Measurements from ENCODE around the gene TBK1. TPM values are rescaled to one million over a fixed set of nuclear protein-coding genes. Genes with fewer than 3 reads are reported as not detected.
"Not testable (repeated sequence)": the region's sequence is repeated elsewhere in the genome, so short reads cannot be mapped to it uniquely, and the experiment has no call there.

TBK1 gene
- total RNA-seq, 2 experiments from 2014 or later, result 22.7 to 29.5 TPM

GRCh38 chr12:64534672-64535199, 82.8 kb downstream of the TBK1 start:
- H3K4me3 ChIP-seq (ENCODE audit: low read depth, low read length, poor library complexity, severe bottlenecking), result no peak overlapping the region
- TF ChIP-seq CTCF (conservative IDR thresholded peaks at IDR 0.05; ENCODE audit: low read length) (no peak), EZH2phosphoT487 (IDR thresholded peaks at IDR 0.05; ENCODE audit: borderline replicate concordance, low read depth, low read length) (no peak)
- no peaks in the 10 kb centered on the region for H3K4me1 ChIP-seq (ENCODE audit: insufficient read depth, low read length, poor library complexity, severe bottlenecking)
- H2AFZ ChIP-seq (ENCODE audit: low read length), result no peak overlapping the region
- no peaks in the 10 kb centered on the region for H3K9me2 ChIP-seq (ENCODE audit: insufficient read depth, low read length)
- no peak overlapping the region for H3K27ac ChIP-seq (ENCODE audit: low read depth, low read length, poor library complexity, severe bottlenecking)
- intact Hi-C loops (cut with micrococcal nuclease; ENCODE audit: unreplicated experiment), result no loop called here
- no peaks in the 10 kb centered on the region for H4K20me1 ChIP-seq (ENCODE audit: insufficient read depth, low read length)
- no peaks in the 10 kb centered on the region for H3K36me3 ChIP-seq (ENCODE audit: insufficient read depth, low read length)
- H3K9me3 ChIP-seq (ENCODE audit: low read length), result no peaks in the 10 kb centered on the region
- no peak overlapping the region for H3K4me2 ChIP-seq (ENCODE audit: low read length)
- ChIA-PET POLR2A (interaction anchor here (0.8 kb wide), 1 partner anchor 10 kb away, joined by 4 read pairs; no protein-coding TSS in a partner anchor), CTCF (ENCODE audit: unreplicated experiment) (interaction anchor here (1.0 kb wide), 1 partner anchor 10 kb away, joined by 3 read pairs; no protein-coding TSS in a partner anchor)
- no peak for DNase-seq (ENCODE audit: low spot score)
- no TSS peak for BruUV-seq (replicated peaks)
- H3K79me2 ChIP-seq (ENCODE audit: insufficient read depth, low read depth, low read length), result no peaks in the 10 kb centered on the region

- H3K27ac ChIP-seq (ENCODE audit: low read depth, low read length, poor library complexity, severe bottlenecking), result no peak overlapping the region
- TF ChIP-seq EZH2phosphoT487 (IDR thresholded peaks at IDR 0.05; ENCODE audit: borderline replicate concordance, low read depth, low read length) (no peak), CTCF (conservative IDR thresholded peaks at IDR 0.05; ENCODE audit: low read length) (no peak)
- H4K20me1 ChIP-seq (ENCODE audit: insufficient read depth, low read length), result no peaks in the 10 kb centered on the region
- no peak overlapping the region for H3K4me2 ChIP-seq (ENCODE audit: low read length)
- no TSS peak for BruUV-seq (replicated peaks)
- no peaks in the 10 kb centered on the region for H3K9me3 ChIP-seq (ENCODE audit: low read length)
- H3K79me2 ChIP-seq (ENCODE audit: insufficient read depth, low read depth, low read length), result no peaks in the 10 kb centered on the region
- H3K4me3 ChIP-seq (ENCODE audit: low read depth, low read length, poor library complexity, severe bottlenecking), result no peak overlapping the region
- no peak for DNase-seq (ENCODE audit: low spot score)
- ChIA-PET POLR2A (interaction anchor here (1.0 kb wide), 1 partner anchor 11 kb away, joined by 3 read pairs; no protein-coding TSS in a partner anchor), CTCF (ENCODE audit: unreplicated experiment) (no interaction called here)
- no peaks in the 10 kb centered on the region for H3K36me3 ChIP-seq (ENCODE audit: insufficient read depth, low read length)
- H3K9me2 ChIP-seq (ENCODE audit: insufficient read depth, low read length), result no peaks in the 10 kb centered on the region
- no peak overlapping the region for H2AFZ ChIP-seq (ENCODE audit: low read length)
- no peaks in the 10 kb centered on the region for H3K4me1 ChIP-seq (ENCODE audit: insufficient read depth, low read length, poor library complexity, severe bottlenecking)
- intact Hi-C loops (cut with micrococcal nuclease; ENCODE audit: unreplicated experiment), result no loop called here
Observed at GRCh38 chr12:64538121-64538520, 86.2 kb downstream of the TBK1 start.

- H4K20me1 ChIP-seq (ENCODE audit: insufficient read depth, low read length); H3K79me2 ChIP-seq (ENCODE audit: insufficient read depth, low read depth, low read length); H3K9me2 ChIP-seq (ENCODE audit: insufficient read depth, low read length); H3K36me3 ChIP-seq (ENCODE audit: insufficient read depth, low read length); H3K9me3 ChIP-seq (ENCODE audit: low read length); intact Hi-C loops (cut with micrococcal nuclease; ENCODE audit: unreplicated experiment); H3K4me2 ChIP-seq (ENCODE audit: low read length); BruUV-seq (replicated peaks); H2AFZ ChIP-seq (ENCODE audit: low read length); H3K4me3 ChIP-seq (ENCODE audit: low read depth, low read length, poor library complexity, severe bottlenecking); H3K4me1 ChIP-seq (ENCODE audit: insufficient read depth, low read length, poor library complexity, severe bottlenecking); H3K27ac ChIP-seq (ENCODE audit: low read depth, low read length, poor library complexity, severe bottlenecking); CTCF ChIA-PET (ENCODE audit: unreplicated experiment); DNase-seq (ENCODE audit: low spot score): not testable (repeated sequence)
- POLR2A ChIA-PET, result interaction anchor here (1.0 kb wide), 1 partner anchor 39 kb away, joined by 4 read pairs; no protein-coding TSS in a partner anchor
Observed at GRCh38 chr12:64542409-64543047, 90.6 kb downstream of the TBK1 start.

All from OCI-LY7 (cell line).